SK-N-SH (cell line): Measurements from ENCODE around the gene NUDT16. TPM values are rescaled to one million over a fixed set of nuclear protein-coding genes. Genes with fewer than 3 reads are reported as not detected.

Source experiments
- CTCF ChIA-PET: fragments of 300-600, 350-600 bp; formaldehyde crosslinking; extraction: SDS; loops from one replicate; lab custom pipeline; 2021; lab: Yijun Ruan, JAX
- POLR2A ChIA-PET: fragments of 350-600 bp; sonication (Branson Sonifier 250); formaldehyde crosslinking; extraction: SDS; loops from one replicate; lab custom pipeline; 2020; ENCODE audit warnings: antibody characterized with exemption, inconsistent platforms; lab: Yijun Ruan, JAX
- DNase-seq: peaks from one replicate; pipeline ENCODE4 v3.0.0; 2012
- H2AFZ ChIP-seq: fragments of 200-600 bp; sonication (generic); 2 replicates; pipeline ENCODE4 v1.8.1; 2016; ENCODE audit warnings: antibody characterized with exemption, mild to moderate bottlenecking, low read depth
- H3F3A ChIP-seq: fragments of 200-600 bp; sonication (generic); replicated peaks from 2 replicates; pipeline ENCODE3; 2016; ENCODE audit warnings: antibody characterized with exemption, mild to moderate bottlenecking; ENCODE audit not compliant: insufficient read depth
- H3K27ac ChIP-seq, 2 experiments: fragments of 200-500 bp in 1 of 2; fragments of 200-600 bp in 1 of 2; sonication (Bioruptor generic) in 1 of 2; sonication (generic), shearing (Covaris generic) in 1 of 2; 2 replicates each; pipeline versions ENCODE4 v1.5.1 to v1.6.1; 2014 to 2016; ENCODE audit warnings: low read depth in 2 of 2, inconsistent platforms in 1 of 2, low read length in 1 of 2, mild to moderate bottlenecking in 1 of 2, mixed read lengths in 1 of 2
- H3K27me3 ChIP-seq: fragments of 200-600 bp; sonication (generic), shearing (Covaris generic); 2 replicates; pipeline ENCODE4 v1.6.1; 2016; ENCODE audit warnings: mixed run types; ENCODE audit not compliant: insufficient read depth
- H3K36me3 ChIP-seq, 2 experiments: fragments of 200-500 bp in 1 of 2; fragments of 200-600 bp in 1 of 2; sonication (Bioruptor generic) in 1 of 2; sonication (generic) in 1 of 2; replicated peaks in 1 of 2; 2 replicates each; pipeline versions ENCODE3 to v1.5.1; 2014 to 2016; ENCODE audit warnings: low read length in 1 of 2, mild to moderate bottlenecking in 1 of 2; ENCODE audit not compliant: insufficient read depth in 2 of 2, control insufficient read depth in 1 of 2
- H3K4me1 ChIP-seq, 2 experiments: fragments of 200-500 bp in 1 of 2; fragments of 200-600 bp in 1 of 2; sonication (Bioruptor generic) in 1 of 2; sonication (generic), shearing (Covaris generic) in 1 of 2; 2 replicates each; pipeline versions ENCODE4 v1.5.1 to v1.6.1; 2014 to 2016; ENCODE audit warnings: low read depth in 1 of 2, low read length in 1 of 2, mixed run types in 1 of 2; ENCODE audit not compliant: insufficient read depth in 2 of 2, control insufficient read depth in 1 of 2
- H3K4me2 ChIP-seq: fragments of 200-600 bp; sonication (generic), shearing (Covaris generic); 2 replicates; pipeline ENCODE4 v1.6.1; 2017; ENCODE audit warnings: mixed run types
- H3K4me3 ChIP-seq, 2 experiments: fragments of 200-500 bp in 1 of 2; fragments of 200-600 bp in 1 of 2; sonication (Bioruptor generic) in 1 of 2; sonication (generic), shearing (Covaris generic) in 1 of 2; 2 replicates each; pipeline versions ENCODE4 v1.5.1 to v1.8.1; 2014 to 2016; ENCODE audit warnings: low read depth in 2 of 2, inconsistent platforms in 1 of 2, low read length in 1 of 2, mild to moderate bottlenecking in 1 of 2, mixed read lengths in 1 of 2, moderate library complexity in 1 of 2
- H3K79me2 ChIP-seq: fragments of 200-600 bp; sonication (generic); 2 replicates; pipeline ENCODE4 v1.8.1; 2017; ENCODE audit warnings: mild to moderate bottlenecking; ENCODE audit not compliant: insufficient read depth
- H3K9ac ChIP-seq: fragments of 200-600 bp; sonication (generic); 2 replicates; pipeline ENCODE4 v1.6.1; 2017; ENCODE audit warnings: mixed run types
- H3K9me2 ChIP-seq: fragments of 200-600 bp; sonication (generic); 2 replicates; pipeline ENCODE4 v1.6.1; 2017; ENCODE audit warnings: mixed run types
- H3K9me3 ChIP-seq: fragments of 200-600 bp; sonication (generic); 2 replicates; pipeline ENCODE4 v1.6.1; 2017; ENCODE audit warnings: mixed run types, mild to moderate bottlenecking, moderate library complexity
- H4K20me1 ChIP-seq: fragments of 200-600 bp; sonication (generic); 2 replicates; pipeline ENCODE4 v1.6.1; 2017; ENCODE audit warnings: mild to moderate bottlenecking, mixed run types; ENCODE audit not compliant: insufficient read depth
- EP300 ChIP-seq, 2 experiments: IDR thresholded peaks; 2 replicates each; pipeline versions ENCODE4 v1.4.0 to v1.6.1; 2012; ENCODE audit warnings: borderline replicate concordance in 1 of 2, low read depth in 1 of 2, low read length in 1 of 2
- EZH2phosphoT487 ChIP-seq: fragments of 200-600 bp; sonication (generic); IDR thresholded peaks from 2 replicates; pipeline ENCODE4 v1.6.1; 2017; ENCODE audit warnings: low read depth, mixed run types, mild to moderate bottlenecking, antibody characterized with exemption, moderate library complexity, borderline replicate concordance
- FOXJ3 ChIP-seq: sonication (generic); formaldehyde crosslinking; IDR thresholded peaks from 2 replicates; pipeline ENCODE4 v1.5.1; 2020; ENCODE audit warnings: mild to moderate bottlenecking, missing genetic modification reagents
- MXI1 ChIP-seq: IDR thresholded peaks from 2 replicates; pipeline ENCODE4 v1.6.1; 2012; ENCODE audit warnings: mild to moderate bottlenecking, low read depth, low read length, improper control_type of control experiment
- RXRA ChIP-seq: IDR thresholded peaks from 2 replicates; pipeline ENCODE4 v1.4.0; 2012; ENCODE audit warnings: low read depth, mild to moderate bottlenecking, borderline replicate concordance
- SIN3A ChIP-seq: IDR thresholded peaks from 2 replicates; pipeline ENCODE4 v1.6.1; 2012; ENCODE audit warnings: low read depth, mild to moderate bottlenecking, low read length, moderate library complexity, borderline replicate concordance
- SMC3 ChIP-seq: IDR thresholded peaks from 2 replicates; pipeline ENCODE4 v1.6.1; 2012; ENCODE audit warnings: low read depth, low read length, improper control_type of control experiment
- TCF12 ChIP-seq: IDR thresholded peaks from 2 replicates; pipeline ENCODE4 v1.4.0; 2012
- TEAD4 ChIP-seq: IDR thresholded peaks from 2 replicates; pipeline ENCODE4 v1.4.0; 2012; ENCODE audit warnings: mild to moderate bottlenecking, borderline replicate concordance; ENCODE audit not compliant: insufficient read depth
- WGBS: methylation state at CpG from one replicate; pipeline ENCODE4 v1.1.6; 2017; ENCODE audit warnings: low lambda C conversion rate; 5-methylcytosine and 5-hydroxymethylcytosine counted together
- polyA plus RNA-seq, 3 experiments: library from polyadenylated mRNA; depleted of rRNA; stranded (reverse); fragments of >200 nt; gene quantifications; 2 replicates each; pipeline ENCODE4 v1.2.3, GENCODE V29; 2012
- TF ChIP-seq, protein P1 (sequence below): IDR thresholded peaks from 2 replicates; pipeline ENCODE4 v1.4.0; 2012; ENCODE audit warnings: low read depth, borderline replicate concordance
- TF ChIP-seq, protein P2 (sequence below): fragments of 200-600 bp; sonication (generic); IDR thresholded peaks from 2 replicates; pipeline ENCODE4 v1.6.1; 2017; ENCODE audit warnings: antibody characterized with exemption, mild to moderate bottlenecking, moderate library complexity
- TF ChIP-seq, protein P3 (sequence below): IDR thresholded peaks from 2 replicates; pipeline ENCODE4 v1.4.0; 2012; ENCODE audit warnings: low read depth
- TF ChIP-seq, protein P4 (sequence below): IDR thresholded peaks from 2 replicates; pipeline ENCODE4; 2012

The NUDT16 gene
- polyA plus RNA-seq, 1 of the 3 experiments (the other 2 are of a cell fraction), result 8.2 TPM

DNA sequence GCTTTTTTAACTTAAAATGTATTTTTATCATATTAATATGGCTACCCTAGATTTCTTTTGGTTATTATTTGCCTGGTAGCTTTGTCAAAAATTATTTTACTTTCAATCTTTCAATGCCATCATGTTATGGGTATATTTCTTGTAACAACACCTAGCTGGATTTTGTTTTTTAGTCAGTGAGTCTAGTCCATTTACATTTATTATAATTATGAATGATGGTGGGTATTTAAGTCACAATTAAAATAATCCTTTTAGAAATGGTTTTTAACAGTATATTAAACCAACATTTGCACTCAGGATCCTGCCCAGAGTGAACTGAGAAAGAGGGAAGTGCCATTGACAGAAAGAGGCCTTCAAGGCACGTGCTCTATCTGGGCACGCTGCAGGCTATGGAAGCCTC, 39.8 kb upstream of the NUDT16 start:
- TF ChIP-seq, protein P1, sequence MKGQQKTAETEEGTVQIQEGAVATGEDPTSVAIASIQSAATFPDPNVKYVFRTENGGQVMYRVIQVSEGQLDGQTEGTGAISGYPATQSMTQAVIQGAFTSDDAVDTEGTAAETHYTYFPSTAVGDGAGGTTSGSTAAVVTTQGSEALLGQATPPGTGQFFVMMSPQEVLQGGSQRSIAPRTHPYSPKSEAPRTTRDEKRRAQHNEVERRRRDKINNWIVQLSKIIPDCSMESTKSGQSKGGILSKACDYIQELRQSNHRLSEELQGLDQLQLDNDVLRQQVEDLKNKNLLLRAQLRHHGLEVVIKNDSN, result no peak
- TF ChIP-seq TEAD4, result no peak
- no peaks in the 10 kb centered on the region for H3K9me3 ChIP-seq
- H3F3A ChIP-seq, result no peaks in the 10 kb centered on the region
- no peak overlapping the region for H3K4me2 ChIP-seq
- no peaks in the 10 kb centered on the region for H3K36me3 ChIP-seq
- no peaks in the 10 kb centered on the region for H3K79me2 ChIP-seq
- no peak overlapping the region for H3K27ac ChIP-seq
- H3K4me1 ChIP-seq, result no peaks in the 10 kb centered on the region
- ChIA-PET POLR2A (no interaction called here), CTCF (interaction anchor here (0.6 kb wide), 1 partner anchor 13 kb away, joined by 3 read pairs; no protein-coding TSS in a partner anchor)
- H3K4me3 ChIP-seq, result no peak overlapping the region
- H3K27me3 ChIP-seq, result no peaks in the 10 kb centered on the region
- H3K9ac ChIP-seq, result no peak overlapping the region
- no peak for DNase-seq
- no peaks in the 10 kb centered on the region for H3K9me2 ChIP-seq
- no peaks in the 10 kb centered on the region for H4K20me1 ChIP-seq
- no peak overlapping the region for H2AFZ ChIP-seq
- WGBS, result 86% methylated on average over 2 of the region's 2 CpGs

DNA sequence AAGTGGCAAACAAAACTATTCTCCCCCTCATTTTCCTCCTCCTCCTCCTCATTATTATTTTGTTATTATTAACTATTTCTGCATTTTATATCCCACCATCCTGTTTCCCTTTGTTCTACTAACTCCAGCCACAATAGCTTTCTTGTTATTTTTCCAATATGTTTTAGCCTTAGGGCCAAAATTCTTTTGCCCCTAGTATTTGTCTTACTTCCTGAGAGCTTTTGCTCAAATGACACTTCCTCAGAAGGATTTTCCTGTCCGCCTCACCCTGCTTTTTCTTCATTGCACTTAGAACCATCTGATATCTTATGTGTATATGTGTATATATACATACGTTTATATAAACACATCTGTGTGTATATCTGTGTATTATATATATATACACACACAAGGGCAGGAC, 32.7 kb upstream of the NUDT16 start:
- DNase-seq, result no peak
- 90% methylated on average over 2 of the region's 2 CpGs for WGBS
- Histone ChIP-seq H3K27me3 (no peaks in the 10 kb centered on the region), H3K4me3 (no peak overlapping the region), H3K4me2 (no peak overlapping the region), H3K79me2 (no peaks in the 10 kb centered on the region), H3K9ac (no peak overlapping the region), H3F3A (no peaks in the 10 kb centered on the region), H3K36me3 (no peaks in the 10 kb centered on the region), H3K9me3 (no peaks in the 10 kb centered on the region), H4K20me1 (no peaks in the 10 kb centered on the region), H3K4me1 (peaks cover 0 to 18% of the 10 kb centered on the region in 2 experiments; a peak in 2 of 4 replicates), H3K27ac (no peak overlapping the region), H2AFZ (no peak overlapping the region), H3K9me2 (no peaks in the 10 kb centered on the region)
- TF ChIP-seq, protein P2, sequence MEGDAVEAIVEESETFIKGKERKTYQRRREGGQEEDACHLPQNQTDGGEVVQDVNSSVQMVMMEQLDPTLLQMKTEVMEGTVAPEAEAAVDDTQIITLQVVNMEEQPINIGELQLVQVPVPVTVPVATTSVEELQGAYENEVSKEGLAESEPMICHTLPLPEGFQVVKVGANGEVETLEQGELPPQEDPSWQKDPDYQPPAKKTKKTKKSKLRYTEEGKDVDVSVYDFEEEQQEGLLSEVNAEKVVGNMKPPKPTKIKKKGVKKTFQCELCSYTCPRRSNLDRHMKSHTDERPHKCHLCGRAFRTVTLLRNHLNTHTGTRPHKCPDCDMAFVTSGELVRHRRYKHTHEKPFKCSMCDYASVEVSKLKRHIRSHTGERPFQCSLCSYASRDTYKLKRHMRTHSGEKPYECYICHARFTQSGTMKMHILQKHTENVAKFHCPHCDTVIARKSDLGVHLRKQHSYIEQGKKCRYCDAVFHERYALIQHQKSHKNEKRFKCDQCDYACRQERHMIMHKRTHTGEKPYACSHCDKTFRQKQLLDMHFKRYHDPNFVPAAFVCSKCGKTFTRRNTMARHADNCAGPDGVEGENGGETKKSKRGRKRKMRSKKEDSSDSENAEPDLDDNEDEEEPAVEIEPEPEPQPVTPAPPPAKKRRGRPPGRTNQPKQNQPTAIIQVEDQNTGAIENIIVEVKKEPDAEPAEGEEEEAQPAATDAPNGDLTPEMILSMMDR, result no peak
- TF ChIP-seq RXRA (no peak), SIN3A (no peak), TCF12 (no peak), EZH2phosphoT487 (no peak), MXI1 (no peak), SMC3 (no peak), FOXJ3 (no peak), EP300 (IDR thresholded peaks at IDR 0.05; ENCODE audit: borderline replicate concordance in 1 of 2, low read depth in 1 of 2, low read length in 1 of 2) (no peak)
- TF ChIP-seq, protein P3, sequence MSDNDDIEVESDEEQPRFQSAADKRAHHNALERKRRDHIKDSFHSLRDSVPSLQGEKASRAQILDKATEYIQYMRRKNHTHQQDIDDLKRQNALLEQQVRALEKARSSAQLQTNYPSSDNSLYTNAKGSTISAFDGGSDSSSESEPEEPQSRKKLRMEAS, result no peak
- TF ChIP-seq, protein P4, sequence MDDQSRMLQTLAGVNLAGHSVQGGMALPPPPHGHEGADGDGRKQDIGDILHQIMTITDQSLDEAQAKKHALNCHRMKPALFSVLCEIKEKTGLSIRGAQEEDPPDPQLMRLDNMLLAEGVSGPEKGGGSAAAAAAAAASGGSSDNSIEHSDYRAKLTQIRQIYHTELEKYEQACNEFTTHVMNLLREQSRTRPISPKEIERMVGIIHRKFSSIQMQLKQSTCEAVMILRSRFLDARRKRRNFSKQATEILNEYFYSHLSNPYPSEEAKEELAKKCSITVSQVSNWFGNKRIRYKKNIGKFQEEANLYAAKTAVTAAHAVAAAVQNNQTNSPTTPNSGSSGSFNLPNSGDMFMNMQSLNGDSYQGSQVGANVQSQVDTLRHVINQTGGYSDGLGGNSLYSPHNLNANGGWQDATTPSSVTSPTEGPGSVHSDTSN, result no peak
- ChIA-PET CTCF (no interaction called here), POLR2A (no interaction called here)
